ENCODE results near the gene CSRP1. TPM values are rescaled to one million over a fixed set of nuclear protein-coding genes. Genes with fewer than 3 reads are reported as not detected.

The CSRP1 gene
- total and polyA plus RNA-seq, 9 of the 15 experiments (the other 6 are each of a cell fraction or from before 2014, with no cell fraction given): 6.8 to 39.4 (median 23.7) TPM

DNA sequence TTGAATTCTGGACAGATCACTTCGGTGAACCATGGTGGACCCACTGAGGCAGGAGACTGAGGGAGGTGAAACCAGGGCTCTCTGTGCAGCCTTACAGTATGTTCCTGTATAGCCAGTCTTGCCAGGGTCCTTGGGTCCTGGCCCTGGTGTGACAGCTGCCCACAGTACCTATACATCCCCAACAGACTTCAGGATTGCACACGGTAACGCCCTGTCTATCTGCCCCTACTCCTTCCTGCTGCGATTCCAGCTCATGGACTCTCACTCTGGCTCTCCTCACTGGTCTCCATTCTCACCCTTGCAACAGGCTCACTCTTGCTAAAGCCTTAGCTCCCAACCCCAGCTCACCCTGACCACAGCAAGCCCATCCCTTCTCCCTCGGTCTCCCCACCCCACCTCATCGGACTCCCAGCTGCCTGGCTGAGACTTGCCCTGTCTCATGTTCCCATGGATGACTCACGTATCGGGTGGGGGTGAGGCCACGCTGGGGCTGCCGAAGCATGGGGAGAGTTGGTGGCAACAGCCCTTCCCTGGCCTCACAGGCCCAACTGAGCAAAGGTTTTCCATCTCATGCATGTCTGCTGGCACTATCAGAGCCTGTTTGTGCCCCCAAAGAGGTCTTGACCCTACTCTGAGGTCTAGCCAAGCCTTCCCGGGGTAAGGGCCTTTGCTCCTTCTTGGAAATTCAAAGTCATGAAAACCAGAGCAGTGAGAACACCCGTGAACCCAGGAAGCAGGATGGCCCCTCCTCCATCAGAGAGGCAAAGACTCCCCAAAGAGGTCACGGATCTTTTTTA is 45.1 kb downstream of the CSRP1 start (continued):
- no peak for TF ChIP-seq NCOR1 (IDR thresholded peaks at IDR 0.05)
- TF ChIP-seq POLR2G (IDR thresholded peaks at IDR 0.05; ENCODE audit: low read depth, low read length): 0 out of 2 replicates have a peak, but pooled peaks have one; percentile 19
- no peak for TF ChIP-seq RFX7 (CRISPR knock-in tag; IDR thresholded peaks at IDR 0.05)
- TF ChIP-seq, protein P1, sequence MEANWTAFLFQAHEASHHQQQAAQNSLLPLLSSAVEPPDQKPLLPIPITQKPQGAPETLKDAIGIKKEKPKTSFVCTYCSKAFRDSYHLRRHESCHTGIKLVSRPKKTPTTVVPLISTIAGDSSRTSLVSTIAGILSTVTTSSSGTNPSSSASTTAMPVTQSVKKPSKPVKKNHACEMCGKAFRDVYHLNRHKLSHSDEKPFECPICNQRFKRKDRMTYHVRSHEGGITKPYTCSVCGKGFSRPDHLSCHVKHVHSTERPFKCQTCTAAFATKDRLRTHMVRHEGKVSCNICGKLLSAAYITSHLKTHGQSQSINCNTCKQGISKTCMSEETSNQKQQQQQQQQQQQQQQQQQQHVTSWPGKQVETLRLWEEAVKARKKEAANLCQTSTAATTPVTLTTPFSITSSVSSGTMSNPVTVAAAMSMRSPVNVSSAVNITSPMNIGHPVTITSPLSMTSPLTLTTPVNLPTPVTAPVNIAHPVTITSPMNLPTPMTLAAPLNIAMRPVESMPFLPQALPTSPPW (CRISPR knock-in tag; IDR thresholded peaks at IDR 0.05): peak; percentile 87
- TF ChIP-seq FOXK2 (conservative IDR thresholded peaks at IDR 0.05 in 1 of 2, IDR thresholded peaks at IDR 0.05 in 1 of 2; ENCODE audit: low read depth in 2 of 2): peak in 1 of 2 experiments; percentile 49; a peak in 2 of 4 replicates
- TF ChIP-seq SMARCE1 (IDR thresholded peaks at IDR 0.05): peak; percentile 79
- TF ChIP-seq SMARCA4 (IDR thresholded peaks at IDR 0.05): peak; percentile 75
- TF ChIP-seq RBBP5 (IDR thresholded peaks at IDR 0.05; ENCODE audit: borderline replicate concordance, insufficient read depth, low read length, poor library complexity, severe bottlenecking): peak; percentile 48
- TF ChIP-seq TBP (optimal IDR thresholded peaks at IDR 0.05; ENCODE audit: low read depth, low read length): peak; percentile 24
- TF ChIP-seq POLR3A (IDR thresholded peaks at IDR 0.05; ENCODE audit: borderline replicate concordance, extremely low read depth, insufficient read depth, insufficient read length): no peak
- 0 out of 2 replicates have a peak, but pooled peaks have one; percentile 10 for TF ChIP-seq MTA3 (IDR thresholded peaks at IDR 0.05; ENCODE audit: borderline replicate concordance)
- TF ChIP-seq CREB1 (IDR thresholded peaks at IDR 0.05): no peak; the same call in 1 of the 2 replicates
- 0 out of 2 replicates have a peak, but pooled peaks have one; percentile 40 for TF ChIP-seq CREB1 (CRISPR knock-in tag; IDR thresholded peaks at IDR 0.05)
- 0 out of 2 replicates have a peak, but pooled peaks have one; percentile 39 for TF ChIP-seq MEF2D (tag; conservative IDR thresholded peaks at IDR 0.05; ENCODE audit: low read depth)
- TF ChIP-seq ZFX (CRISPR knock-in tag; IDR thresholded peaks at IDR 0.05): peak; percentile 66
- TF ChIP-seq, protein P2, sequence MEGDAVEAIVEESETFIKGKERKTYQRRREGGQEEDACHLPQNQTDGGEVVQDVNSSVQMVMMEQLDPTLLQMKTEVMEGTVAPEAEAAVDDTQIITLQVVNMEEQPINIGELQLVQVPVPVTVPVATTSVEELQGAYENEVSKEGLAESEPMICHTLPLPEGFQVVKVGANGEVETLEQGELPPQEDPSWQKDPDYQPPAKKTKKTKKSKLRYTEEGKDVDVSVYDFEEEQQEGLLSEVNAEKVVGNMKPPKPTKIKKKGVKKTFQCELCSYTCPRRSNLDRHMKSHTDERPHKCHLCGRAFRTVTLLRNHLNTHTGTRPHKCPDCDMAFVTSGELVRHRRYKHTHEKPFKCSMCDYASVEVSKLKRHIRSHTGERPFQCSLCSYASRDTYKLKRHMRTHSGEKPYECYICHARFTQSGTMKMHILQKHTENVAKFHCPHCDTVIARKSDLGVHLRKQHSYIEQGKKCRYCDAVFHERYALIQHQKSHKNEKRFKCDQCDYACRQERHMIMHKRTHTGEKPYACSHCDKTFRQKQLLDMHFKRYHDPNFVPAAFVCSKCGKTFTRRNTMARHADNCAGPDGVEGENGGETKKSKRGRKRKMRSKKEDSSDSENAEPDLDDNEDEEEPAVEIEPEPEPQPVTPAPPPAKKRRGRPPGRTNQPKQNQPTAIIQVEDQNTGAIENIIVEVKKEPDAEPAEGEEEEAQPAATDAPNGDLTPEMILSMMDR (IDR thresholded peaks at IDR 0.05 in 2 of 3, conservative IDR thresholded peaks at IDR 0.05 in 1 of 3; ENCODE audit: insufficient read depth in 2 of 3, low read depth in 1 of 3, low read length in 3 of 3): no peak
- peak; percentile 23; the same call in 1 of the 2 replicates for TF ChIP-seq PHF8 (IDR thresholded peaks at IDR 0.05; ENCODE audit: borderline replicate concordance, low read length)
- peak in 1 of 2 experiments; percentile 50; a peak in 1 of 4 replicates for TF ChIP-seq HDAC1 (IDR thresholded peaks at IDR 0.05)
- TF ChIP-seq ZNF175 (CRISPR knock-in tag; IDR thresholded peaks at IDR 0.05; ENCODE audit: low read depth): peak; percentile 91
- TF ChIP-seq RAD21 (CRISPR knock-in tag; conservative IDR thresholded peaks at IDR 0.05 in 1 of 2, IDR thresholded peaks at IDR 0.05 in 1 of 2): peak in 1 of 2 experiments; percentile 7; a peak in 1 of 4 replicates
- no peak for TF ChIP-seq PRPF4 (IDR thresholded peaks at IDR 0.05; ENCODE audit: insufficient read depth, low read depth, low read length, poor library complexity, severe bottlenecking)
- TF ChIP-seq ATF1 (CRISPR knock-in tag; IDR thresholded peaks at IDR 0.05): no peak
- peak; percentile 51 for TF ChIP-seq ATF1 (tag; IDR thresholded peaks at IDR 0.05)
